IMR-90 (cell line): ENCODE measurements around the gene PRODH2. TPM values are rescaled to one million over a fixed set of nuclear protein-coding genes. Genes with fewer than 3 reads are reported as not detected.

Experiments used
- ATAC-seq: fragments of 200-7000 bp; cut with Tn5 transposase; 2 replicates; pipeline ENCODE4 v1.9.1; 2020; ENCODE audit warnings: low read depth, mild to moderate bottlenecking, moderate library complexity
- BruUV-seq: library from RNA; stranded (reverse); fragments of 400-500 nt; replicated peaks from 2 replicates; lab custom pipeline; 2021; lab: Mats Ljungman, UMichigan
- CTCF ChIA-PET: fragments of 300-600 bp; formaldehyde crosslinking; extraction: SDS; loops from one replicate; lab custom pipeline; 2021; ENCODE audit warnings: antibody characterized with exemption; lab: Yijun Ruan, JAX
- POLR2A ChIA-PET: fragments of 300-600 bp; sonication (Branson Sonifier 250); formaldehyde crosslinking; loops from one replicate; lab custom pipeline; 2022; ENCODE audit warnings: antibody characterized with exemption; ENCODE audit not compliant: unreplicated experiment; lab: Charles Lee
- DNase-seq: peaks from one replicate; pipeline ENCODE4 v3.0.0; 2013
- H2AFZ ChIP-seq: replicated peaks from 2 replicates; pipeline ENCODE3; 2013; ENCODE audit warnings: low read length, mild to moderate bottlenecking; ENCODE audit not compliant: poor library complexity
- H2AK5ac ChIP-seq: 2 replicates; pipeline ENCODE4 v1.6.1; 2013; ENCODE audit warnings: low read depth, low read length, inconsistent platforms
- H2AK9ac ChIP-seq: replicated peaks from 2 replicates; pipeline ENCODE3; 2013; ENCODE audit warnings: mild to moderate bottlenecking, low read depth, low read length, moderate library complexity; ENCODE audit not compliant: poor library complexity
- H2BK120ac ChIP-seq: 2 replicates; pipeline ENCODE4 v1.6.1; 2013; ENCODE audit warnings: low read depth, low read length, inconsistent platforms
- H2BK15ac ChIP-seq: 3 replicates; pipeline ENCODE4 v1.6.1; 2013; ENCODE audit warnings: low read depth, low read length, inconsistent platforms
- H2BK20ac ChIP-seq: 2 replicates; pipeline ENCODE4 v1.6.1; 2013; ENCODE audit warnings: low read depth, mild to moderate bottlenecking, inconsistent platforms, low read length, moderate library complexity
- H2BK5ac ChIP-seq: 2 replicates; pipeline ENCODE4 v1.6.1; 2013; ENCODE audit warnings: mild to moderate bottlenecking, low read depth, low read length, inconsistent platforms; ENCODE audit not compliant: poor library complexity, severe bottlenecking
- H3K14ac ChIP-seq: replicated peaks from 2 replicates; pipeline ENCODE4 v1.6.1; 2013; ENCODE audit warnings: low read depth, low read length, inconsistent platforms
- H3K18ac ChIP-seq: 2 replicates; pipeline ENCODE4 v1.6.1; 2013; ENCODE audit warnings: low read depth, low read length, control low read depth
- H3K23ac ChIP-seq: 2 replicates; pipeline ENCODE4 v1.6.1; 2013; ENCODE audit warnings: low read depth, low read length, inconsistent platforms
- H3K27ac ChIP-seq: 2 replicates; pipeline ENCODE4 v1.5.1; 2013; ENCODE audit warnings: mild to moderate bottlenecking, control low read depth, low read length; ENCODE audit not compliant: insufficient read depth
- H3K27me3 ChIP-seq: 2 replicates; pipeline ENCODE4 v1.6.1; 2013; ENCODE audit warnings: low read length; ENCODE audit not compliant: control insufficient read depth, insufficient read depth
- H3K36me3 ChIP-seq: 2 replicates; pipeline ENCODE4 v1.6.1; 2013; ENCODE audit warnings: low read length, mixed read lengths; ENCODE audit not compliant: control insufficient read depth, insufficient read depth
- H3K4ac ChIP-seq: 2 replicates; pipeline ENCODE4 v1.6.1; 2013; ENCODE audit warnings: low read depth, low read length, inconsistent platforms
- H3K4me1 ChIP-seq: 2 replicates; pipeline ENCODE4 v1.6.1; 2013; ENCODE audit warnings: low read length, mixed read lengths; ENCODE audit not compliant: control insufficient read depth, insufficient read depth
- H3K4me2 ChIP-seq: 2 replicates; pipeline ENCODE4 v1.6.1; 2013; ENCODE audit warnings: low read depth, mild to moderate bottlenecking, control low read depth, low read length, moderate library complexity
- H3K4me3 ChIP-seq: 2 replicates; pipeline ENCODE4 v1.5.1; 2013; ENCODE audit warnings: low read depth, mild to moderate bottlenecking, control low read depth, low read length, moderate library complexity; ENCODE audit not compliant: insufficient read depth
- H3K56ac ChIP-seq: 2 replicates; pipeline ENCODE4 v1.6.1; 2013; ENCODE audit warnings: low read length, inconsistent platforms; ENCODE audit not compliant: insufficient read depth; ENCODE audit errors: extremely low read depth
- H3K79me1 ChIP-seq, 2 experiments: 2 replicates each; pipeline ENCODE4 v1.6.1; 2013; ENCODE audit warnings: low read length in 2 of 2, inconsistent platforms in 1 of 2, low read depth in 1 of 2
- H3K9ac ChIP-seq: 2 replicates; pipeline ENCODE4 v1.6.1; 2013; ENCODE audit warnings: low read depth, low read length, control low read depth
- H3K9me1 ChIP-seq: 2 replicates; pipeline ENCODE4 v1.6.1; 2013; ENCODE audit warnings: low read length, inconsistent platforms; ENCODE audit not compliant: insufficient read depth
- H3K9me3 ChIP-seq: 2 replicates; pipeline ENCODE4 v1.6.1; 2013; ENCODE audit warnings: low read length; ENCODE audit not compliant: control insufficient read depth, insufficient read depth
- H4K20me1 ChIP-seq: 2 replicates; pipeline ENCODE4 v1.6.1; 2013; ENCODE audit warnings: low read length, inconsistent platforms; ENCODE audit not compliant: insufficient read depth
- H4K5ac ChIP-seq: 2 replicates; pipeline ENCODE4 v1.6.1; 2013; ENCODE audit warnings: mild to moderate bottlenecking, low read depth, low read length, control low read depth
- H4K8ac ChIP-seq, 2 experiments: 2 replicates each; pipeline ENCODE4 v1.6.1; 2013; ENCODE audit warnings: low read depth in 2 of 2, low read length in 2 of 2, control low read depth in 1 of 2, inconsistent platforms in 1 of 2
- H4K91ac ChIP-seq: 2 replicates; pipeline ENCODE4 v1.6.1; 2013; ENCODE audit warnings: low read depth, low read length, inconsistent platforms; ENCODE audit not compliant: insufficient read depth
- BHLHE40 ChIP-seq: fragments of 150-350 bp; IDR thresholded peaks from 2 replicates; pipeline ENCODE4 v1.6.1; 2016; ENCODE audit warnings: mild to moderate bottlenecking, low read depth, low read length
- CEBPB ChIP-seq: IDR thresholded peaks from 2 replicates; pipeline ENCODE4 v1.6.1; 2012; ENCODE audit warnings: low read depth, low read length, improper control_type of control experiment
- FOS ChIP-seq: fragments of 150-350 bp; IDR thresholded peaks from 2 replicates; pipeline ENCODE4 v1.6.1; 2016; ENCODE audit warnings: low read depth, low read length
- MAFK ChIP-seq: IDR thresholded peaks from 2 replicates; pipeline ENCODE4 v1.6.1; 2012; ENCODE audit warnings: low read depth, low read length, improper control_type of control experiment
- MAZ ChIP-seq: IDR thresholded peaks from 2 replicates; pipeline ENCODE4 v1.6.1; 2012; ENCODE audit warnings: low read depth, mild to moderate bottlenecking, low read length, improper control_type of control experiment, moderate library complexity, borderline replicate concordance
- MXI1 ChIP-seq: IDR thresholded peaks from 2 replicates; pipeline ENCODE4 v1.6.1; 2012; ENCODE audit warnings: low read depth, mild to moderate bottlenecking, low read length, moderate library complexity, borderline replicate concordance
- NFE2L2 ChIP-seq: fragments of 150-350 bp; IDR thresholded peaks from 2 replicates; pipeline ENCODE4 v1.6.1; 2016; ENCODE audit warnings: low read depth, mild to moderate bottlenecking, low read length
- RAD21 ChIP-seq: IDR thresholded peaks from 2 replicates; pipeline ENCODE4 v1.6.1; 2012; ENCODE audit warnings: low read length, improper control_type of control experiment
- RCOR1 ChIP-seq: IDR thresholded peaks from 2 replicates; pipeline ENCODE4 v1.6.1; 2012; ENCODE audit warnings: mild to moderate bottlenecking, low read length, improper control_type of control experiment; ENCODE audit not compliant: insufficient replicate concordance
- RFX5 ChIP-seq: IDR thresholded peaks from 2 replicates; pipeline ENCODE4 v1.8.0; 2012; ENCODE audit warnings: low read depth, mild to moderate bottlenecking, low read length, moderate library complexity
- SMC3 ChIP-seq: fragments of 150-350 bp; IDR thresholded peaks from 2 replicates; pipeline ENCODE4 v1.6.1; 2016; ENCODE audit warnings: low read depth, mild to moderate bottlenecking, antibody characterized with exemption, low read length, moderate library complexity
- WGBS, 2 experiments: methylation state at CpG; one replicate each; pipeline versions ENCODE4 v1.1.5 to v1.1.7; 2013; ENCODE audit warnings: missing lambda C conversion rate in 2 of 2; ENCODE audit not compliant: insufficient read length in 1 of 2; ENCODE audit errors: extremely low coverage in 2 of 2; 5-methylcytosine and 5-hydroxymethylcytosine counted together
- dilution Hi-C: fragments of 300-500 bp; cut with HindIII; formaldehyde crosslinking; loops from one replicate; pipeline ENCODE4 v1.14.3; 2018; ENCODE audit warnings: low sequenced_read_pairs; ENCODE audit not compliant: unreplicated experiment
- in situ Hi-C: fragments of 300-500 bp; cut with MboI; formaldehyde crosslinking; loops from 3 replicates; pipeline ENCODE4 v1.14.3; 2019; ENCODE audit warnings: low sequenced_read_pairs, inconsistent platforms, mixed read lengths
- intact Hi-C: fragments of 100-400 bp; cut with micrococcal nuclease; formaldehyde crosslinking; loops from 2 replicates; pipeline ENCODE4 v1.10.0; 2022
- polyA plus RNA-seq, 3 experiments: library from polyadenylated mRNA; depleted of rRNA; stranded (reverse); fragments of >200 nt; gene quantifications; 2 replicates each; pipeline ENCODE4 v1.2.3, GENCODE V29; 2012; ENCODE audit warnings: low replicate concordance in 1 of 3
- total RNA-seq: library from RNA; depleted of rRNA; stranded (reverse); fragments of >200 nt; gene quantifications from 2 replicates; pipeline ENCODE4 v1.2.3, GENCODE V29; 2012
- TF ChIP-seq, protein P1 (sequence below): conservative IDR thresholded peaks from 2 replicates; pipeline ENCODE4 v1.5.1; 2012; ENCODE audit warnings: mild to moderate bottlenecking, low read depth, low read length, improper control_type of control experiment
- TF ChIP-seq, protein P2 (sequence below): fragments of 150-350 bp; IDR thresholded peaks from 2 replicates; pipeline ENCODE4 v1.6.1; 2016; ENCODE audit warnings: low read depth, mild to moderate bottlenecking, low read length, moderate library complexity, borderline replicate concordance
- TF ChIP-seq, protein P3 (sequence below): fragments of 150-350 bp; IDR thresholded peaks from 2 replicates; pipeline ENCODE4 v1.6.1; 2017; ENCODE audit warnings: mild to moderate bottlenecking, antibody characterized with exemption, low read length, low read depth

PRODH2 gene
- total and polyA plus RNA-seq, 2 of the 4 experiments (the other 2 are of a cell fraction) = not detected

DNA sequence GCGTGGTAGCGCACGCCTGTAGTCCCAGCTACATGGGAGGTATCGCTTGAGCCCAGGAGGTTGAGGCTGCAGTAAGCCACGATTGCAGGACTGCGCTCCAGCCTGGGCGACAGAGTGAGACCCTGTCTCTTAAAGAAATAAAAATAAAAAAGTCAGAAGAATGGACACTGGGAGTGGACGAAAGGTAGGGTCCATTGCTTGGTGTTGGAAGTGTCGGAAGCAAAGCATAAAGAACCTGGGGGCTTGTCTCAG is 37.7 kb downstream of the PRODH2 start:
- no TSS peak for BruUV-seq
- no peak overlapping the region for H2BK15ac ChIP-seq
- H2AFZ ChIP-seq = peak overlapping the region; percentile 99
- no peak overlapping the region for H3K56ac ChIP-seq
- no peak overlapping the region for H4K5ac ChIP-seq
- POLR2A ChIA-PET = no interaction called here
- no peaks in the 10 kb centered on the region for H3K27me3 ChIP-seq
- no peak overlapping the region for H3K9ac ChIP-seq
- H3K4ac ChIP-seq = no peak overlapping the region
- H4K91ac ChIP-seq = no peak overlapping the region
- H4K20me1 ChIP-seq = no peaks in the 10 kb centered on the region
- H3K4me3 ChIP-seq = no peak overlapping the region
- no peak overlapping the region for H2BK20ac ChIP-seq
- in situ Hi-C loops = no loop called here
- intact Hi-C loops = loop anchor here (2.0 kb wide), 1 partner anchor 16 kb away; the partner anchor contains the start of gene PROSER3
- no peak overlapping the region for H3K18ac ChIP-seq
- H4K8ac ChIP-seq = no peak overlapping the region
- peak overlapping the region; percentile 73 for H3K4me2 ChIP-seq
- DNase-seq (no peak), ATAC-seq (no peak)
- H3K9me1 ChIP-seq = peaks cover 6% of the 10 kb centered on the region; the same call in 1 of the 2 replicates
- no peak overlapping the region for H3K14ac ChIP-seq
- H3K23ac ChIP-seq = no peak overlapping the region
- no peak overlapping the region for H2BK120ac ChIP-seq
- H3K27ac ChIP-seq = no peak overlapping the region
- H2AK5ac ChIP-seq = no peak overlapping the region
- peak overlapping the region; percentile 25 for H2AK9ac ChIP-seq
- peaks cover 7 to 18% of the 10 kb centered on the region in 2 experiments for H3K79me1 ChIP-seq
- peaks cover 6% of the 10 kb centered on the region for H3K4me1 ChIP-seq
- TF ChIP-seq CEBPB (no peak), NFE2L2 (no peak), BHLHE40 (no peak), MAZ (no peak), MAFK (no peak), MXI1 (no peak), SMC3 (no peak), FOS (no peak), RAD21 (no peak), RCOR1 (no peak), RFX5 (no peak)
- TF ChIP-seq, protein P1, sequence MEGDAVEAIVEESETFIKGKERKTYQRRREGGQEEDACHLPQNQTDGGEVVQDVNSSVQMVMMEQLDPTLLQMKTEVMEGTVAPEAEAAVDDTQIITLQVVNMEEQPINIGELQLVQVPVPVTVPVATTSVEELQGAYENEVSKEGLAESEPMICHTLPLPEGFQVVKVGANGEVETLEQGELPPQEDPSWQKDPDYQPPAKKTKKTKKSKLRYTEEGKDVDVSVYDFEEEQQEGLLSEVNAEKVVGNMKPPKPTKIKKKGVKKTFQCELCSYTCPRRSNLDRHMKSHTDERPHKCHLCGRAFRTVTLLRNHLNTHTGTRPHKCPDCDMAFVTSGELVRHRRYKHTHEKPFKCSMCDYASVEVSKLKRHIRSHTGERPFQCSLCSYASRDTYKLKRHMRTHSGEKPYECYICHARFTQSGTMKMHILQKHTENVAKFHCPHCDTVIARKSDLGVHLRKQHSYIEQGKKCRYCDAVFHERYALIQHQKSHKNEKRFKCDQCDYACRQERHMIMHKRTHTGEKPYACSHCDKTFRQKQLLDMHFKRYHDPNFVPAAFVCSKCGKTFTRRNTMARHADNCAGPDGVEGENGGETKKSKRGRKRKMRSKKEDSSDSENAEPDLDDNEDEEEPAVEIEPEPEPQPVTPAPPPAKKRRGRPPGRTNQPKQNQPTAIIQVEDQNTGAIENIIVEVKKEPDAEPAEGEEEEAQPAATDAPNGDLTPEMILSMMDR = no peak
- TF ChIP-seq, protein P2, sequence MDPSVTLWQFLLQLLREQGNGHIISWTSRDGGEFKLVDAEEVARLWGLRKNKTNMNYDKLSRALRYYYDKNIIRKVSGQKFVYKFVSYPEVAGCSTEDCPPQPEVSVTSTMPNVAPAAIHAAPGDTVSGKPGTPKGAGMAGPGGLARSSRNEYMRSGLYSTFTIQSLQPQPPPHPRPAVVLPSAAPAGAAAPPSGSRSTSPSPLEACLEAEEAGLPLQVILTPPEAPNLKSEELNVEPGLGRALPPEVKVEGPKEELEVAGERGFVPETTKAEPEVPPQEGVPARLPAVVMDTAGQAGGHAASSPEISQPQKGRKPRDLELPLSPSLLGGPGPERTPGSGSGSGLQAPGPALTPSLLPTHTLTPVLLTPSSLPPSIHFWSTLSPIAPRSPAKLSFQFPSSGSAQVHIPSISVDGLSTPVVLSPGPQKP = no peak
- TF ChIP-seq, protein P3, sequence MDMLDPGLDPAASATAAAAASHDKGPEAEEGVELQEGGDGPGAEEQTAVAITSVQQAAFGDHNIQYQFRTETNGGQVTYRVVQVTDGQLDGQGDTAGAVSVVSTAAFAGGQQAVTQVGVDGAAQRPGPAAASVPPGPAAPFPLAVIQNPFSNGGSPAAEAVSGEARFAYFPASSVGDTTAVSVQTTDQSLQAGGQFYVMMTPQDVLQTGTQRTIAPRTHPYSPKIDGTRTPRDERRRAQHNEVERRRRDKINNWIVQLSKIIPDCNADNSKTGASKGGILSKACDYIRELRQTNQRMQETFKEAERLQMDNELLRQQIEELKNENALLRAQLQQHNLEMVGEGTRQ = no peak
- dilution Hi-C loops = no loop called here
- CTCF ChIA-PET = no interaction called here
- 29% methylated on average over 5 of the region's 9 CpGs; no CpG with 5 or more reads in 1 of the 2 experiments for WGBS, 2 experiments
- H2BK5ac ChIP-seq = no peak overlapping the region
- no peaks in the 10 kb centered on the region for H3K9me3 ChIP-seq
- H3K36me3 ChIP-seq = 0 out of 2 replicates have a peak, but pooled peaks cover 2% of the 10 kb centered on the region
